Right hindlimb (tissue), 1 donor: ENCODE results near the gene KCNJ10.

Source experiments
- DNase-seq: peaks from one replicate; pipeline ENCODE4 v3.0.0-alpha.2; 2018

KCNJ10 gene

GRCh38 chr1:160082926-160083325 is 13.0 kb upstream of the KCNJ10 start:
- DNase-seq, result no peak

GRCh38 chr1:160082487-160082886 is 12.5 kb upstream of the KCNJ10 start:
- no peak for DNase-seq

- no peak for DNase-seq
These were observed 11.4 kb upstream of the KCNJ10 start, which contains the start of gene KCNJ9 for GRCh38 chr1:160081261-160081936. TSS of gene KCNJ9 (plus strand) at chr1:160081538. CDS start at chr1:160084031, 2,493 bp downstream.

GRCh38 chr1:160080381-160081100 is 10.6 kb upstream of the KCNJ10 start:
- DNase-seq, result no peak

GRCh38 chr1:160079448-160079847 is 9.5 kb upstream of the KCNJ10 start:
- DNase-seq, result no peak

- no peak for DNase-seq
These were observed 8.7 kb upstream of the KCNJ10 start for GRCh38 chr1:160078512-160079195.

GRCh38 chr1:160077486-160077885 is 7.5 kb upstream of the KCNJ10 start:
- no peak for DNase-seq

- no peak for DNase-seq
These were observed 6.3 kb upstream of the KCNJ10 start for GRCh38 chr1:160076295-160076694.

- DNase-seq, result no peak
These were observed 5.9 kb upstream of the KCNJ10 start for GRCh38 chr1:160075836-160076235.

- DNase-seq, result no peak
These were observed 4.9 kb upstream of the KCNJ10 start for GRCh38 chr1:160074865-160075264.

GRCh38 chr1:160071289-160071688 is 1.3 kb upstream of the KCNJ10 start:
- DNase-seq, result no peak

- DNase-seq, result peak; percentile 90
These were observed 543 bp upstream of the KCNJ10 start for GRCh38 chr1:160070243-160071163.

GRCh38 chr1:160068225-160068624 is 1.7 kb downstream of the KCNJ10 start:
- no peak for DNase-seq

GRCh38 chr1:160066829-160067745 is 2.9 kb downstream of the KCNJ10 start:
- DNase-seq, result no peak

- no peak for DNase-seq
These were observed 5.2 kb downstream of the KCNJ10 start for GRCh38 chr1:160064746-160065145.

GRCh38 chr1:160064164-160064563 is 5.8 kb downstream of the KCNJ10 start:
- no peak for DNase-seq

GRCh38 chr1:160063176-160063575 is 6.8 kb downstream of the KCNJ10 start:
- no peak for DNase-seq

- no peak for DNase-seq
These were observed 7.8 kb downstream of the KCNJ10 start for GRCh38 chr1:160062230-160062532.

- DNase-seq, result no peak
These were observed 8.4 kb downstream of the KCNJ10 start for GRCh38 chr1:160061369-160062229.

GRCh38 chr1:160058087-160058486 is 11.9 kb downstream of the KCNJ10 start:
- no peak for DNase-seq

- DNase-seq, result no peak
These were observed 13.3 kb downstream of the KCNJ10 start for GRCh38 chr1:160056648-160057169.
